GM12878 (cell line): Measurements from ENCODE around the gene STXBP1. TPM values are rescaled to one million over a fixed set of nuclear protein-coding genes. Genes with fewer than 3 reads are reported as not detected.
A peak's percentile ranks its signal among the peaks of the same experiment; 100 is the strongest.

Source experiments
- ATAC-seq: fragments of 200-7000 bp; cut with Tn5 transposase; 3 replicates; pipeline ENCODE4 v1.9.1; 2020; ENCODE audit warnings: mild to moderate bottlenecking, moderate library complexity
- BruUV-seq: library from RNA; stranded (reverse); fragments of 400-500 nt; replicated peaks from 2 replicates; lab custom pipeline; 2021; lab: Mats Ljungman, UMichigan
- CTCF ChIA-PET: fragments of 300-600 bp; sonication (Branson Sonifier 250); formaldehyde crosslinking; extraction: SDS; loops from one replicate; lab custom pipeline; 2021; ENCODE audit warnings: inconsistent platforms; lab: Yijun Ruan, JAX
- POLR2A ChIA-PET: fragments of 350-600 bp; formaldehyde crosslinking; extraction: SDS; loops from one replicate; lab custom pipeline; 2021; ENCODE audit warnings: inconsistent platforms; lab: Charles Lee
- RAD21 ChIA-PET: fragments of 300-600 bp; sonication (Branson Sonifier 250); formaldehyde crosslinking; loops from one replicate; lab custom pipeline; 2023; ENCODE audit warnings: antibody characterized with exemption; ENCODE audit not compliant: unreplicated experiment; lab: Charles Lee
- SMC1A ChIA-PET: fragments of 300-600 bp; sonication (Branson Sonifier 250); formaldehyde crosslinking; loops from one replicate; lab custom pipeline; 2023; ENCODE audit not compliant: unreplicated experiment, uncharacterized antibody; lab: Charles Lee
- DNase-seq: peaks from one replicate; pipeline ENCODE4 v3.0.0-alpha.2; 2011; ENCODE audit warnings: low read depth, low spot score
- FAIRE-seq: peaks from 3 replicates; lab custom pipeline; 2011; peaks lifted over from hg19 to GRCh38; lab: Jason Lieb, UNC
- H2AFZ ChIP-seq: 2 replicates; pipeline ENCODE4 v1.6.0; 2011; ENCODE audit warnings: low read depth, low read length, control low read depth; ENCODE audit not compliant: control insufficient read depth
- H3K27ac ChIP-seq: 2 replicates; pipeline ENCODE4 v1.5.1; 2011; ENCODE audit warnings: control low read depth; ENCODE audit not compliant: control insufficient read depth, insufficient read depth
- H3K27me3 ChIP-seq, 2 experiments: replicated peaks in 1 of 2; 2 replicates each; pipeline versions ENCODE4 v1.6.0 to v1.6.1; 2011; ENCODE audit warnings: low read length in 1 of 2; ENCODE audit not compliant: control insufficient read depth in 2 of 2, insufficient read depth in 2 of 2
- H3K36me3 ChIP-seq, 2 experiments: 2 replicates each; pipeline ENCODE4 v1.5.1; 2011; ENCODE audit warnings: low read length in 1 of 2; ENCODE audit not compliant: control insufficient read depth in 2 of 2, insufficient read depth in 2 of 2
- H3K4me1 ChIP-seq: 2 replicates; pipeline ENCODE4 v1.6.1; 2011; ENCODE audit warnings: mild to moderate bottlenecking, low read length, moderate library complexity, mixed read lengths; ENCODE audit not compliant: control insufficient read depth, insufficient read depth
- H3K4me2 ChIP-seq: 2 replicates; pipeline ENCODE4 v1.6.0; 2011; ENCODE audit warnings: control low read depth; ENCODE audit not compliant: control insufficient read depth, insufficient read depth
- H3K4me3 ChIP-seq: fragments of 200-600 bp; sonication (generic); 2 replicates; pipeline ENCODE4 v1.5.1; 2016
- H3K79me2 ChIP-seq: 2 replicates; pipeline ENCODE4 v1.6.0; 2011; ENCODE audit warnings: low read length; ENCODE audit not compliant: control insufficient read depth, insufficient read depth
- H3K9ac ChIP-seq: 2 replicates; pipeline ENCODE4 v1.8.0; 2011; ENCODE audit warnings: low read length, control low read depth, mixed read lengths; ENCODE audit not compliant: control insufficient read depth, insufficient read depth
- H3K9me3 ChIP-seq: replicated peaks from 3 replicates; pipeline ENCODE4 v1.5.1; 2011; ENCODE audit warnings: mild to moderate bottlenecking, low read length; ENCODE audit not compliant: control insufficient read depth, insufficient read depth
- H4K20me1 ChIP-seq: 2 replicates; pipeline ENCODE4 v1.6.0; 2011; ENCODE audit not compliant: control insufficient read depth, insufficient read depth
- ATF7 ChIP-seq: fragments of 450-650 bp; IDR thresholded peaks from 2 replicates; pipeline ENCODE4 v1.6.1; 2016; ENCODE audit warnings: low read depth, mild to moderate bottlenecking
- BHLHE40 ChIP-seq, 2 experiments: fragments of 450-650 bp in 1 of 2; IDR thresholded peaks; 2 replicates each; pipeline ENCODE4 v1.6.1; 2011 to 2017; ENCODE audit warnings: low read depth in 2 of 2, borderline replicate concordance in 1 of 2, improper control_type of control experiment in 1 of 2, low read length in 1 of 2, mild to moderate bottlenecking in 1 of 2
- CEBPB ChIP-seq, 2 experiments: fragments of 150-350 bp in 1 of 2; IDR thresholded peaks; 2 replicates each; pipeline ENCODE4 v1.6.1; 2012 to 2014; ENCODE audit warnings: low read depth in 2 of 2, low read length in 2 of 2, borderline replicate concordance in 1 of 2, inconsistent platforms in 1 of 2
- CHD1 ChIP-seq: IDR thresholded peaks from 2 replicates; pipeline ENCODE4 v1.6.1; 2012; ENCODE audit warnings: low read depth, low read length, improper control_type of control experiment
- CHD4 ChIP-seq: fragments of 200-600 bp; sonication (generic); IDR thresholded peaks from 2 replicates; pipeline ENCODE4 v1.6.1; 2016; ENCODE audit warnings: mild to moderate bottlenecking
- GATAD2B ChIP-seq: fragments of 450-650 bp; conservative IDR thresholded peaks from 2 replicates; pipeline ENCODE4 v1.6.1; 2017; ENCODE audit warnings: low read depth, mild to moderate bottlenecking, moderate library complexity
- HDAC2 ChIP-seq: fragments of 200-600 bp; sonication (generic); IDR thresholded peaks from 2 replicates; pipeline ENCODE4 v1.6.1; 2017
- IRF4 ChIP-seq: IDR thresholded peaks from 2 replicates; pipeline ENCODE4 v1.6.1; 2011; ENCODE audit warnings: low read depth, low read length
- NFYA ChIP-seq: IDR thresholded peaks from 2 replicates; pipeline ENCODE4 v1.6.1; 2011; ENCODE audit warnings: low read depth, mild to moderate bottlenecking, low read length, improper control_type of control experiment, borderline replicate concordance
- NFYB ChIP-seq: IDR thresholded peaks from 2 replicates; pipeline ENCODE4 v1.6.1; 2011; ENCODE audit warnings: low read depth, mild to moderate bottlenecking, low read length, improper control_type of control experiment, moderate library complexity; ENCODE audit not compliant: insufficient read depth
- POLR2AphosphoS5 ChIP-seq: IDR thresholded peaks from 2 replicates; pipeline ENCODE4 v1.6.1; 2011; ENCODE audit warnings: mild to moderate bottlenecking, low read length, inconsistent platforms
- RAD51 ChIP-seq: fragments of 450-650 bp; IDR thresholded peaks from 2 replicates; pipeline ENCODE4 v1.6.1; 2016; ENCODE audit warnings: moderate library complexity, mild to moderate bottlenecking, inconsistent platforms
- SIN3A ChIP-seq: IDR thresholded peaks from 2 replicates; pipeline ENCODE4 v1.6.1; 2012; ENCODE audit warnings: low read depth, low read length, improper control_type of control experiment
- TARDBP ChIP-seq: IDR thresholded peaks from 2 replicates; pipeline ENCODE4 v1.6.1; 2016; ENCODE audit warnings: borderline replicate concordance
- YBX1 ChIP-seq: fragments of 450-650 bp; IDR thresholded peaks from 2 replicates; pipeline ENCODE4 v1.6.1; 2016; ENCODE audit warnings: antibody characterized with exemption
- WGBS: methylation state at CpG from one replicate; pipeline ENCODE4 v1.1.6; 2016; ENCODE audit warnings: low lambda C conversion rate; ENCODE audit not compliant: insufficient replicate concordance, insufficient coverage; ENCODE audit errors: missing lambda C conversion rate; 5-methylcytosine and 5-hydroxymethylcytosine counted together
- in situ Hi-C: fragments of 300-500 bp; cut with MboI; formaldehyde crosslinking; loops from 9 replicates; pipeline ENCODE4 v1.14.3; 2018; ENCODE audit warnings: mixed read lengths
- intact Hi-C: fragments of 100-400 bp; cut with micrococcal nuclease; formaldehyde crosslinking; loops from one replicate; pipeline ENCODE4 v1.14.2; 2022; ENCODE audit not compliant: unreplicated experiment
- polyA plus RNA-seq, 11 experiments: library from polyadenylated mRNA; depleted of rRNA in 4 of 11; unstranded in 6 of 11; stranded (reverse) in 5 of 11; fragments of >200 nt; fragmentation: Nextera tagmentation in 4 of 11; fragmentation: Illumina TruSeq in 1 of 11; extraction: Ambion mirVana in 4 of 11; extraction: Trizol in 1 of 11; gene quantifications; 1 replicate in 1 of 11; 2 replicates in 10 of 11; pipeline versions ENCODE4 v1.2.1 to v1.2.3, GENCODE V29; 2011 to 2016; ENCODE audit warnings: inconsistent platforms in 2 of 11, missing spikeins in 2 of 11, low read depth in 1 of 11
- total RNA-seq, 4 experiments: library from RNA; depleted of rRNA in 3 of 4; stranded (reverse); fragments of >200 nt in 3 of 4; fragmentation: Illumina TruSeq in 1 of 4; extraction: Trizol in 1 of 4; gene quantifications; 2 replicates each; pipeline versions ENCODE4 v1.2.1 to v1.2.3, GENCODE V29; 2013 to 2021

STXBP1 gene
- total and polyA plus RNA-seq, 10 of the 15 experiments (the other 5 are each of a cell fraction or from before 2014, with no cell fraction given), result 0.08 to 0.85 (median 0.31) TPM; not detected in 3

GRCh38 chr9:127714951-127715469, 102.9 kb downstream of the STXBP1 start:
- 1% methylated on average over 33 of the region's 44 CpGs for WGBS
- peak; percentile 54 for ATAC-seq
- H3K4me2 ChIP-seq, result peak overlapping the region; percentile 88
- RAD21 ChIA-PET, result interaction anchor here (2.8 kb wide), 1 partner anchor 20 kb away, joined by 19 read pairs; the partner anchor contains the start of gene TOR2A
- H3K4me3 ChIP-seq, result peak overlapping the region; percentile 74
- no peak overlapping the region for H3K27ac ChIP-seq
- SMC1A ChIA-PET, result interaction anchor here (1.1 to 1.4 kb wide), 3 partner anchors 8 to 155 kb away, joined by 3 to 6 read pairs (median 5); partner anchors contain the start of genes CFAP157 and TOR2A
- H3K9ac ChIP-seq, result peak overlapping the region; percentile 69
- CTCF ChIA-PET, result interaction anchor here (0.6 to 3.3 kb wide), 4 partner anchors 11 to 155 kb away, joined by 3 to 21 read pairs (median 5); partner anchors contain the start of genes STXBP1 and TOR2A
- H2AFZ ChIP-seq, result peak overlapping the region; percentile 97
- no peaks in the 10 kb centered on the region for H3K9me3 ChIP-seq
- in situ Hi-C loops, result no loop called here
- DNase-seq, result no peak
- no peaks in the 10 kb centered on the region for H4K20me1 ChIP-seq
- intact Hi-C loops, result loop anchor here (5.0 kb wide), 1 partner anchor 202 kb away; the partner anchor contains the start of gene ST6GALNAC4
- no peaks in the 10 kb centered on the region for H3K27me3 ChIP-seq
- BruUV-seq, result no TSS peak
- TF ChIP-seq NFYA (no peak), HDAC2 (no peak), GATAD2B (no peak), SIN3A (0 out of 2 replicates have a peak, but pooled peaks have one; percentile 3), RAD51 (no peak), BHLHE40 (IDR thresholded peaks at IDR 0.05; ENCODE audit: borderline replicate concordance in 1 of 2, low read depth in 2 of 2, low read length in 1 of 2) (peak; percentile 82 to 96), YBX1 (no peak), ATF7 (no peak), CEBPB (IDR thresholded peaks at IDR 0.05; ENCODE audit: borderline replicate concordance in 1 of 2, low read depth in 2 of 2, low read length in 2 of 2) (no peak), CHD4 (no peak), POLR2AphosphoS5 (no peak), NFYB (no peak), TARDBP (no peak), IRF4 (no peak), CHD1 (no peak)
- no peaks in the 10 kb centered on the region; a peak in 1 of 4 replicates for H3K36me3 ChIP-seq
- POLR2A ChIA-PET, result interaction anchor here (1.9 kb wide), 1 partner anchor 11 kb away, joined by 8 read pairs; no protein-coding TSS in a partner anchor
- no peak for FAIRE-seq
- H3K4me1 ChIP-seq, result peaks cover 6% of the 10 kb centered on the region; the same call in 1 of the 2 replicates
- no peaks in the 10 kb centered on the region for H3K79me2 ChIP-seq
